Caki2 (cell line): ENCODE results near the gene HMGCS1. TPM values are rescaled to one million over a fixed set of nuclear protein-coding genes. Genes with fewer than 3 reads are reported as not detected.
"Not testable (repeated sequence)": the region's sequence is repeated elsewhere in the genome, so short reads cannot be mapped to it uniquely, and the experiment has no call there.

Experiments
- DNase-seq: peaks from one replicate; pipeline ENCODE4 v3.0.0-alpha.2; 2015; ENCODE audit warnings: low read depth
- in situ Hi-C: cut with HindIII; loops from 2 replicates; pipeline ENCODE4 v1.10.0; 2016; ENCODE audit warnings: low sequenced_read_pairs, low pct_unique_long_range_greater_than_20kb, mixed read lengths
- total RNA-seq: library from RNA; depleted of rRNA; stranded (reverse); fragments of >200 nt; shearing (Covaris generic); gene quantifications from 2 replicates; pipeline ENCODE4 v1.2.3, GENCODE V29; 2014; ENCODE audit warnings: low replicate concordance

HMGCS1 gene
- total RNA-seq, 1 experiment from 2014 or later: 16.3 TPM

DNA sequence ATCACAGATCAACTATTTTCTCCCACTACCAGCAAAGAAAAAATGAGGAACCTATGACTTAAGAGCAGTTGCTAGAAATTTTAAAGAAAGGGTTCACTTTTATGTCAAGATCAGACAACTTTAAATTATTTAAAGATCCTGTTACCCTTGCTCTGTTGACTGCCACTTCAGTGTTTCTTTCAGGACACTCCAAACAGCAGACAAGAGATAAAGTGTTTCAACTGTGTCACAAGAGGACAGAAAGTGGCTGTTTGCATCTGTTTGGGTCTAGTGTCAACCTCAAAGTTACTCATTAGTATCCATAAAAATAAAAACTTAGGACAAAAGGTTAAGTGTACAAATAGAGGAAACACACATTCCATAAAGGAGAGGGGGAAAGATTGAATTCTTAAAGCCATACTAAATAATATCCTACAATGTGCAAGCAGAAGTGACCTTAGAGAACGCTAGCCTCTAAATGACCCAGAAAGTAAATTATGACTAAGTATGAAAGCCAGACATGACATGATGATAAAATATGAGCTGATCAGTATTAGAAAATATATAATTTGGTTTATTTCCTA, 24.9 kb downstream of the HMGCS1 start:
- no peak for DNase-seq
- in situ Hi-C loops: no loop called here

DNA sequence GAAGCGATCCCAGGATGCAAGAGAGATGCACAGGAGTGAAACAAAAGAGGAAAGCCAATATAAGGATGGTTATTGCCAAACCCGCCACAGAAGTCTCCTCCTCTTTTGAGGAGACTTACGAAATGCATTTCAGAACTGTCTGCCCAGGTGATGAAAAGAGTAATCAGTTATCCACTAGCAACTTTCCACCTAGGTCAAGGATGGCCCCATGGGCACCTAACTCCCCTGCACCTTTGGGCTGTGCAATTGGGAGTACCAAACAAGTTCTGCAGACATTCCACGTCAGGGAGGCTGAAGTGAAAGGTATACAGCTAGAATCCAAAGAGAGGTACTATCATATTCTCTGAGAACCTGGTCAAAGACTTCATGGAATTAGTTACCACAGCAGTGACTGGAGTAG, 25.7 kb downstream of the HMGCS1 start:
- in situ Hi-C loops: no loop called here
- no peak for DNase-seq

GRCh38 chr5:43286623-43287022, 26.6 kb downstream of the HMGCS1 start:
- in situ Hi-C loops: no loop called here
- DNase-seq: no peak

GRCh38 chr5:43281840-43282658, 31.2 kb downstream of the HMGCS1 start:
- DNase-seq: no peak

DNA sequence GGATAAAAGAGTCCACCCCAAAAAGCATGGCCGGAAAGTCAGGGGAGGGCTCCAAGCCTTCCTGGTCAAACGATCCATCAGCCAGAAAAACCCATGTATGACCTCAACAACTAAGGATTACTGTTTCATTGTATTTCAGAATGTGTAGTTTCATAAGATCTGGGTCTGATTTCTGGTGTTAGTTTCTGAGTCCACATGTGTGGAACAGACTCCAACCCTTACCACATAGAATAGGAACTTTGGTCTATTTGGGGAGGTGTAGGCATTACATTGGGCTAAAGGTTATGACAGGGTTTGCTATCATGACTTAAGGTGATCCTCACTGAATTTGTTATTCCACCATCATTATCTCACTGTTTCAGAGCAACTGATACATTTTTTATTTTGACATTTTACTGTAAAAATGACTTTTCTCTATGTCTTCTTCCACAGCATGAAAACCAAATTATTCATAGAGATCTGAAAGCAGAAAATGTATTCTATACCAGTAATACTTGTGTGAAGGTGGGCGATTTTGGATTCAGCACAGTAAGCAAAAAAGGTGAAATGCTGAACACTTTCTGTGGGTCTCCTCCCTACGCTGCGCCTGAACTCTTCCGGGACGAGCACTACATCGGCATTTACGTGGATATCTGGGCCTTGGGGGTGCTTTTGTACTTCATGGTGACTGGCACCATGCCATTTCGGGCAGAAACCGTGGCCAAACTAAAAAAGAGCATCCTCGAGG, 33.5 kb downstream of the HMGCS1 start:
- in situ Hi-C loops: no loop called here
- DNase-seq: no peak

More at GRCh38 chr5:43281840-43282658, 31.2 kb downstream of the HMGCS1 start:
- in situ Hi-C loops: no loop called here

DNA sequence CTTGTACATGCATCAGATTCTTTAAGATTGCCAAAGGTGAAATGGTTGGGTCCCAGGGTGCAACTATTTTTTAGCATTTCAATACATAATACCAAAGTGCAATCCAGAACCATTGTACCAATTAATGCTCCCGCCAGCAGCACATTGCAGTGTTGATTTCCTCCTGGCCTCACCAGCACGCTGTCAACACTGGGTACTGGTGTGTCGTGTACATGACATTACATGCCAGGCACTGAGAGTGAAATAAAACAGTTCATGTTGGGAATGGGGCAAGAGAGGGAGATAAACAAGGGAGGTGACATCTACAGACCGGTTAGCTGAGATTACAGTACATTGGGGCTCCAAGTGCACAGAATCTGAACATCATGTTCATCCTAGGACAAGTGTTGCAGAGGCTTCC, 37.8 kb downstream of the HMGCS1 start:
- in situ Hi-C loops: no loop called here
- no peak for DNase-seq

DNA sequence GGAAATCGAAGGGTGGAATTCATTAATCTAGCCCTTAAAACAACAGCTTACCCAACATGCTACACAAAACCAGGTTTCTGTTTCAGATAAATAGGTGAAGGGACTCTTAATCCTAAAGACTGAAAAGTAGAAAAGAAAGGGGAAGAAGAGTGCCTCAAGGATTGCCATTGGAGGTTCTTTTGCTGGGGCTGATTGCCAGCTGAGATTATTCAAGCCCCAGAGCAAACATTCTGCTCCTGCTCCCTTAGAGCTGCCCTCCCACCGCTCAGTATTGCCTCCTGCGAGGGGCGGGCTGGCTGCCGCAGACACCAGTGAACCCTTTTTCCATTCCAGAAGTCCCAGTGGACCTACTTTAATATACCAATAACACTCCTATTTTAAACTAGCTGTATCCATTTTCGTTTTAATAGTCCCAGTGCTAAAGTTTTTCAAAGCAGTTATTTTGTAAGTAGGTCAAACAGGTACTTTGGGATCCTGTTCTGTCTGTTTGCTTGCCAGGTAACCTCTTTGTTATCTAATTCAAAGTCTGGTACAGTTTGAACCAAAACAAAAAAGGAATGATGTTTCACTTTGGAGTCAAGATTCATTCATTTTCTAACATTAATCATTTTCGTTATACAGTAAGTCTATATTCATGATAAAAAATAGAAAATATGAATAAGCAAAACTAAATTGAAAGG, 38.6 kb downstream of the HMGCS1 start:
- DNase-seq: no peak
- in situ Hi-C loops: no loop called here

DNA sequence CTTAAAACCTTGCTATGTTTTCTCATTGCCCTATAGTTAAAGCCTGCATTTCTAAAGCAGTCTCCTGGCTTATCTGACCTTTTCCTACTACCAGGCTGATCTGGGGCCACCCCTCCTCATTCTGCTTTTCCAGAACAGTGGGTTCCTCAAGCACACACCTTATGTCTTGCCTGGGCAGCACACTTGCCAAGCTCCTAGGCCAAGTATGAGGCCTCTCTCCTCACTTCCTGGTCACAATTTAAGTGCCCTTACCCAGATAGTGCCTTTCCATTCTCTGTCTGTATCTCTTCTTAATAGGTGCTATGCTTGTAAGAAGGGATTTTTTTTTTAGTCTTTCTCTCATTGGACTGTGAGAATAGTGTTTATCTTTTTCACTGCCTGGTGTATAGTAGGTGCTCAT, 39.7 kb downstream of the HMGCS1 start:
- in situ Hi-C loops: no loop called here
- DNase-seq: no peak

DNA sequence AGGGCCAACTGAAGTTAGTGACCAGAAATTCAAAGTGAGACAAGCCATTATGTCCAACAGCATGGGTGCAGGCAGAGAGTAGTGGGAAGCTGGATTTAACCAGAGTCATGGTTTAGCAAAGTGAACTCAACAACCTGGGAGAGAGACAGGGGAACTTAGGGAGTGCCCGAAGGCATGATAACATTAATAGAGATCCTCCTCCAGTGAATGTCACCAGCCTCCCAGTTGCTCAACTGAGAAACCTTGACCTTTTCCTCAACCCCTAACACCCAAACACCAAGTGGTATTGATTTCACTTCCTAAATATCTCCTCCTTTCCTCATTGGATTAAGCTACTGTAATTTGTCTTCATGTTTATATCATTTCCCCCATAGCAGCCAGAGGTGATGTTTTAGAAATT, 42.6 kb downstream of the HMGCS1 start:
- no peak for DNase-seq
- in situ Hi-C loops: no loop called here

DNA sequence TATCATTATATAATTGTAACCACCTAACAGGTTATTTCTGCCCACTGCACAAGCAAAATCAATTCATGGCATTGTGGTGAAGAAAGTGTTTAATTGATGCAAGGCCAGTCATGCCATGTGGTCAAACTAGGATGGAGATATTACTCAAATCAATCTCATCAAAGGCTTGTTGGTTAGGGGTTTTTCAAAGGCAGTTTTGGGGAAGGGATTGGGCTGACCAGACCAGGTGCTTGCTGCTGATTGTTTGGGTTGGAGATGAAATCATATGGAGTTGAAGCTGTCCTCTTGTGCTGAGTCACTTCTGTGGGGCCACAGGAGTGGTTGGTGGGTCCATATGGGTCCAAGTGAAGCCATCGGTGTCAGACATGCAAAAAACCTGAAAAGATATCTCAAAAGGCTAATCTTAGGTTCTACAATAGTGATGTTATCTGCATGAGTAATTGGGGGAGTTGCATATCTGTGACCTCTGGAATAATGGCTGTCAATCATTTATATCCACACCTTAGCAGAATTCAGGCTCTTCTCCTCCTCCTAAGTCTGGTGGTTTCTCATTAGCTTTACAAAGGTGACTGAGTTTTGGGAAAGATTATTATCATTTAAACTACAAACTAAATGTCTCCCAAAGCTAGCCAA, 44.9 kb downstream of the HMGCS1 start:
- no peak for DNase-seq
- in situ Hi-C loops: no loop called here

GRCh38 chr5:43262269-43262668, 50.9 kb downstream of the HMGCS1 start:
- DNase-seq, in situ Hi-C loops: not testable (repeated sequence)

DNA sequence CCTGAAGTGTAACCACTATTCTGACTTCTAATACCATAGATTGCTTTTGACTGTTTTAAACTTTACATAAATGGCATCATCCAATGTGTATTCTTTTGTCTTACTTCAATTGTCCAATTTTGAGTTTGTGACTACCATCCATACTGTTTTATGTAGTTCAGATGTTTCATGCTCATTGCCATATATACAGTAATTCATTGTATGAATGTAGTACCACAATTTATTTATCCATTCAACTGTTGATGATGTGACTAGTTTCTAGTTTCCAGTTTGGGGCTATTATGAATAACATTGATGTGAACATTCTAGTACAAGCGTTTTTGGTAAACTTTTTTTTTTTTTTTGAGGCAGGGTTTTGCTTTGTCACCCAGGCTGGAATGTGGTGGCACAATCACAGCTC, 55.1 kb downstream of the HMGCS1 start:
- DNase-seq: no peak
- in situ Hi-C loops: no loop called here

DNA sequence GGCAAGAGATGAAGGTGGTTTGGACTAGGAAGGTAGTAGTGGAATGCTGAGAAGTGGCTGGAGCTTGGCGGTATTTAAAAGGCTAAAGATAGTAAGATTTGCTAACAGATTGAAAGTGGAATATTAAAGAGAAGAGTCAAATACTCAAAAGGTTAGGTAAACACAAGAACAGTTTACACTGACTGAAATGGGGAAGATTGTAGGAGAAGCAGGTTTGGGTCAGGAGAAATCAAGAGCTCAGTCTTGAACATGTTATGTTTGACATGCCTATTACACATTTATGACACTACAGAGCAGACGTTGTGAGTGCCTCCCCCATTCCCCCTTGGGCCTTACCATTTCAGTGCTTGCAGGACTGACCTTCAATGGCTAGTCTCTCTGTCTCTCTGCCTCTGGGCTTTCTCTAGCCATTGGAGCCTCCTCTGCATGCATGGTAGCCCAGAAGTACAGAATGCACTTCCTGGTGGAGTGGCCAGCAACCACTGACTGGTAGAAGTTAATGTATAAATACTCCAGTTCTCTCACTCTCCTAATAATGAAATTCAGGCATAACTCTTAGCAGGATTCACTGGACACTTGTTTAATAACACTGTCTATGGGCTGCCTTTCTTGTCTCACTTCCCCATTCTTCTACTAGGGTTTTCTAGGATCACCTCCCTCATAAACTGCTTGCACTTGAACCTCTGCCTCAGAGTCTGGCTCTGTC, 56.8 kb downstream of the HMGCS1 start:
- in situ Hi-C loops: no loop called here
- peak; percentile 57 for DNase-seq

GRCh38 chr5:43255704-43256103, 57.5 kb downstream of the HMGCS1 start:
- DNase-seq: no peak
- in situ Hi-C loops: no loop called here

GRCh38 chr5:43251754-43252153, 61.5 kb downstream of the HMGCS1 start:
- no peak for DNase-seq
- in situ Hi-C loops: no loop called here

GRCh38 chr5:43245724-43246385, 67.4 kb downstream of the HMGCS1 start:
- no peak for DNase-seq
- in situ Hi-C loops: no loop called here

GRCh38 chr5:43244823-43245565, 68.2 kb downstream of the HMGCS1 start:
- in situ Hi-C loops: no loop called here
- no peak for DNase-seq
